CD4-positive, alpha-beta T cell treated with Interleukin-10 for 1 hour (primary cell): ENCODE measurements around the gene ARF1.
"Not testable (repeated sequence)": the region's sequence is repeated elsewhere in the genome, so short reads cannot be mapped to it uniquely, and the experiment has no call there.

Source experiments
- DNase-seq: peaks from one replicate; pipeline ENCODE4 v3.0.0-alpha.2; 2020

The ARF1 gene

GRCh38 chr1:228104526-228105269 lies 22.2 kb downstream of the ARF1 start:
- no peak for DNase-seq

- no peak for DNase-seq
These were observed 22.9 kb downstream of the ARF1 start for GRCh38 chr1:228105270-228105995.

GRCh38 chr1:228105996-228106799 lies 23.7 kb downstream of the ARF1 start:
- no peak for DNase-seq

GRCh38 chr1:228106800-228107054 lies 24.2 kb downstream of the ARF1 start:
- DNase-seq: no peak

GRCh38 chr1:228107636-228108035 lies 25.1 kb downstream of the ARF1 start:
- no peak for DNase-seq

GRCh38 chr1:228108055-228108690 lies 25.7 kb downstream of the ARF1 start:
- DNase-seq: no peak

- no peak for DNase-seq
These were observed 26.2 kb downstream of the ARF1 start for GRCh38 chr1:228108742-228109072.

GRCh38 chr1:228109073-228109961 lies 26.8 kb downstream of the ARF1 start, which contains the start of gene MRPL55:
TSS of gene MRPL55 (minus strand) at chr1:228109299. CDS start at chr1:228108260, 1,039 bp downstream.
- peak; percentile 98 for DNase-seq

- no peak for DNase-seq
These were observed 27.5 kb downstream of the ARF1 start for GRCh38 chr1:228109962-228110488.

- DNase-seq: no peak
These were observed 28.0 kb downstream of the ARF1 start for GRCh38 chr1:228110556-228110955.

GRCh38 chr1:228111315-228111714 lies 28.8 kb downstream of the ARF1 start:
- DNase-seq: not testable (repeated sequence)

GRCh38 chr1:228112167-228112566 lies 29.7 kb downstream of the ARF1 start:
- no peak for DNase-seq

- DNase-seq: no peak
These were observed 30.1 kb downstream of the ARF1 start for GRCh38 chr1:228112617-228113016.

- DNase-seq: no peak
These were observed 32.3 kb downstream of the ARF1 start for GRCh38 chr1:228114827-228115226.

- DNase-seq: no peak
These were observed 34.8 kb downstream of the ARF1 start for GRCh38 chr1:228117335-228117734.

- no peak for DNase-seq
These were observed 35.5 kb downstream of the ARF1 start for GRCh38 chr1:228118040-228118439.

GRCh38 chr1:228120351-228120750 lies 37.8 kb downstream of the ARF1 start:
- no peak for DNase-seq

GRCh38 chr1:228120857-228121489 lies 38.5 kb downstream of the ARF1 start:
- no peak for DNase-seq

- DNase-seq: no peak
These were observed 40.5 kb downstream of the ARF1 start for GRCh38 chr1:228122921-228123441.

GRCh38 chr1:228123505-228123904 lies 41.0 kb downstream of the ARF1 start:
- no peak for DNase-seq

GRCh38 chr1:228125185-228125584 lies 42.7 kb downstream of the ARF1 start:
- no peak for DNase-seq
